B cell (primary cell): ENCODE measurements around the gene HHIPL1. TPM values are rescaled to one million over a fixed set of nuclear protein-coding genes. Genes with fewer than 3 reads are reported as not detected.

ENCODE experiments used
- ATAC-seq: fragments of 200-7000 bp; cut with Tn5 transposase; one replicate; pipeline ENCODE4 v1.10.0; 2021; ENCODE audit warnings: low read depth, mild to moderate bottlenecking, moderate number of reproducible peaks, moderate library complexity
- CTCF ChIA-PET: fragments of 350-600 bp; sonication (Branson Sonifier 250); formaldehyde crosslinking; loops from one replicate; lab custom pipeline; 2021; ENCODE audit warnings: antibody characterized with exemption, inconsistent platforms; lab: Charles Lee
- POLR2A ChIA-PET: fragments of 350-600 bp; sonication (Branson Sonifier 250); formaldehyde crosslinking; loops from one replicate; lab custom pipeline; 2021; ENCODE audit warnings: antibody characterized with exemption; lab: Charles Lee
- DNase-seq: peaks from one replicate; pipeline ENCODE4 v3.0.0; 2013
- H2AFZ ChIP-seq: 2 replicates; pipeline ENCODE4 v1.6.1; 2012; ENCODE audit warnings: mild to moderate bottlenecking, low read depth, low read length; ENCODE audit not compliant: insufficient read depth, poor library complexity, severe bottlenecking
- H3K27ac ChIP-seq, 2 donors: 1 replicate in 1 of 2; 2 replicates in 1 of 2; pipeline ENCODE4 v1.5.1; 2012 to 2013; ENCODE audit warnings: low read length in 2 of 2, mild to moderate bottlenecking in 2 of 2, moderate library complexity in 1 of 2
- H3K27me3 ChIP-seq, 4 experiments: fragments of 200-600 bp in 1 of 4; sonication (generic) in 1 of 4; replicated peaks in 1 of 4; 1 replicate in 2 of 4; 2 replicates in 2 of 4; pipeline versions ENCODE4 v1.6.1 to v1.7.0; 2013 to 2016; ENCODE audit warnings: low read length in 3 of 4, mild to moderate bottlenecking in 2 of 4, mixed read lengths in 1 of 4, moderate library complexity in 1 of 4; ENCODE audit not compliant: insufficient read depth in 4 of 4, control insufficient read depth in 3 of 4; ENCODE audit errors: control extremely low read depth in 1 of 4
- H3K36me3 ChIP-seq, 2 experiments: replicated peaks in 1 of 2; 1 replicate in 1 of 2; 2 replicates in 1 of 2; pipeline versions ENCODE4 v1.6.1 to v1.7.1; 2013; ENCODE audit warnings: low read length in 1 of 2; ENCODE audit not compliant: insufficient read depth in 2 of 2, control insufficient read depth in 1 of 2; ENCODE audit errors: control extremely low read depth in 1 of 2, extremely low read depth in 1 of 2
- H3K4me1 ChIP-seq, 2 donors: fragments of 200-600 bp in 1 of 2; sonication (generic) in 1 of 2; 1 replicate in 1 of 2; 2 replicates in 1 of 2; pipeline versions ENCODE4 v1.5.1 to v1.6.1; 2013 to 2017; ENCODE audit warnings: low read length in 2 of 2; ENCODE audit not compliant: control insufficient read depth in 2 of 2, insufficient read depth in 2 of 2
- H3K4me2 ChIP-seq: replicated peaks from 2 replicates; pipeline ENCODE3; 2012; ENCODE audit warnings: mild to moderate bottlenecking, low read depth, low read length; ENCODE audit not compliant: poor library complexity, severe bottlenecking
- H3K4me3 ChIP-seq, 5 experiments: fragments of 200-600 bp in 1 of 5; sonication (generic) in 1 of 5; 1 replicate in 3 of 5; 2 replicates in 2 of 5; pipeline versions ENCODE4 v1.5.1 to v1.7.0; 2011 to 2016; ENCODE audit warnings: low read length in 4 of 5, mild to moderate bottlenecking in 4 of 5, low read depth in 2 of 5, control low read depth in 1 of 5, moderate library complexity in 1 of 5; ENCODE audit not compliant: insufficient read depth in 1 of 5; ENCODE audit errors: control extremely low read depth in 1 of 5, extremely low read depth in 1 of 5
- H3K79me2 ChIP-seq: fragments of 200-600 bp; sonication (generic); one replicate; pipeline ENCODE4 v1.6.0; 2016; ENCODE audit warnings: low read length; ENCODE audit not compliant: control insufficient read depth, insufficient read depth
- H3K9ac ChIP-seq: fragments of 200-600 bp; sonication (generic); 2 replicates; pipeline ENCODE4 v1.6.1; 2017; ENCODE audit warnings: mild to moderate bottlenecking, low read length, moderate library complexity
- H3K9me3 ChIP-seq, 3 donors: one replicate each; pipeline versions ENCODE4 v1.6.1 to v1.7.1; 2013; ENCODE audit warnings: low read length in 2 of 3; ENCODE audit not compliant: control insufficient read depth in 2 of 3, insufficient read depth in 1 of 3; ENCODE audit errors: control extremely low read depth in 1 of 3
- H4K20me1 ChIP-seq: 2 replicates; pipeline ENCODE4 v1.6.0; 2012; ENCODE audit warnings: mild to moderate bottlenecking, low read length; ENCODE audit not compliant: insufficient read depth, control insufficient read depth, poor library complexity, severe bottlenecking
- H3K27ac Mint-ChIP-seq: one replicate; pipeline ENCODE4 v1.8.0; 2021; ENCODE audit warnings: mixed read lengths
- H3K27me3 Mint-ChIP-seq: one replicate; pipeline ENCODE4 v1.8.0; 2021; ENCODE audit warnings: mixed read lengths
- H3K4me1 Mint-ChIP-seq: one replicate; pipeline ENCODE4 v1.8.0; 2021; ENCODE audit warnings: mixed read lengths
- H3K4me3 Mint-ChIP-seq: one replicate; pipeline ENCODE4 v1.8.0; 2021; ENCODE audit warnings: mixed read lengths
- H3K9me3 Mint-ChIP-seq: one replicate; pipeline ENCODE4 v1.8.0; 2022; ENCODE audit warnings: mixed read lengths; ENCODE audit not compliant: insufficient read depth
- EZH2 ChIP-seq: IDR thresholded peaks from 2 replicates; pipeline ENCODE4 v1.6.1; 2012; ENCODE audit warnings: borderline replicate concordance, low read depth, mild to moderate bottlenecking, moderate library complexity, low read length; ENCODE audit not compliant: insufficient read depth, poor library complexity, severe bottlenecking
- WGBS: methylation state at CpG from one replicate; pipeline ENCODE4 v1.1.5; 2013; ENCODE audit warnings: missing lambda C conversion rate; ENCODE audit not compliant: insufficient coverage; 5-methylcytosine and 5-hydroxymethylcytosine counted together
- intact Hi-C: fragments of 100-400 bp; cut with micrococcal nuclease; formaldehyde crosslinking; loops from one replicate; pipeline ENCODE4 v1.10.0; 2022
- polyA plus RNA-seq: library from polyadenylated mRNA; depleted of rRNA; stranded (reverse); fragments of >200 nt; gene quantifications from 2 replicates; pipeline ENCODE4 v1.2.3, GENCODE V29; 2012
- total RNA-seq, 2 donors: library from RNA; stranded (reverse); fragments of 120-200 nt in 1 of 2; gene quantifications; 1 replicate in 1 of 2; 2 replicates in 1 of 2; pipeline versions ENCODE4 v1.2.3 to v1.2.4, GENCODE V29; 2013 to 2022
- TF ChIP-seq, protein P1 (sequence below): fragments of 200-600 bp; IDR thresholded peaks from one replicate; pipeline ENCODE4 v1.8.0; 2022; ENCODE audit warnings: antibody characterized with exemption, mild to moderate bottlenecking

HHIPL1 gene
- total and polyA plus RNA-seq, 2 donors (not counting 1 experiment from before 2014, with no cell fraction given), result not detected

DNA sequence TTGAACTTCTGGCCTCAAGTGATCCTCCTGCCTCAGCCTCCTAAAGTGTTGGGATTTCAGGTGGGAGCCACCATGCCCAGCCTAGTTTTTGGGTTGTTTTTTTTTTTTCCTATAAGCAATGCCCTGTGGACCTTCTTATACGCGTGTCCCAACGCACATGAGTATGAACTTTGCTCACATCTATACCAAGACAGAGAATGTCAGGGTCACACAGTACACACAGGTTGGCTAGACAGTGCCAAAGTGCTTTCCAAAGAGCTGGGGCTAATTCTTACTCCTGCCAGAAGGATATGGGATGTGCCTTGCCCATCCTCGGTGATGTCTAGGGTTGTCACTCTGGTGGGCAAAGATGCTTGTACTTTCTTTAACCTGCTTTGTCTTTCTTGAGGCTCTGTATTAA, 33.3 kb upstream of the HHIPL1 start:
- Histone ChIP-seq H3K4me3 (no peak overlapping the region), H4K20me1 (no peaks in the 10 kb centered on the region), H2AFZ (no peak overlapping the region), H3K4me1 (no peaks in the 10 kb centered on the region), H3K9me3 (no peaks in the 10 kb centered on the region), H3K4me2 (no peak overlapping the region), H3K36me3 (no peaks in the 10 kb centered on the region), H3K9ac (no peak overlapping the region), H3K79me2 (no peaks in the 10 kb centered on the region), H3K27me3 (peaks cover 0 to 7% (median 0%) of the 10 kb centered on the region in 4 experiments), H3K27ac (no peak overlapping the region)
- DNase-seq (no peak), ATAC-seq (no peak)
- Mint-ChIP-seq H3K27ac (no peak overlapping the region), H3K4me3 (no peak overlapping the region), H3K27me3 (peaks cover 13% of the 10 kb centered on the region), H3K9me3 (no peaks in the 10 kb centered on the region), H3K4me1 (no peaks in the 10 kb centered on the region)
- WGBS, result no CpG with 5 or more reads among the region's 4 CpGs
- CTCF ChIA-PET, result no interaction called here
- TF ChIP-seq EZH2, result no peak
- TF ChIP-seq, protein P1, sequence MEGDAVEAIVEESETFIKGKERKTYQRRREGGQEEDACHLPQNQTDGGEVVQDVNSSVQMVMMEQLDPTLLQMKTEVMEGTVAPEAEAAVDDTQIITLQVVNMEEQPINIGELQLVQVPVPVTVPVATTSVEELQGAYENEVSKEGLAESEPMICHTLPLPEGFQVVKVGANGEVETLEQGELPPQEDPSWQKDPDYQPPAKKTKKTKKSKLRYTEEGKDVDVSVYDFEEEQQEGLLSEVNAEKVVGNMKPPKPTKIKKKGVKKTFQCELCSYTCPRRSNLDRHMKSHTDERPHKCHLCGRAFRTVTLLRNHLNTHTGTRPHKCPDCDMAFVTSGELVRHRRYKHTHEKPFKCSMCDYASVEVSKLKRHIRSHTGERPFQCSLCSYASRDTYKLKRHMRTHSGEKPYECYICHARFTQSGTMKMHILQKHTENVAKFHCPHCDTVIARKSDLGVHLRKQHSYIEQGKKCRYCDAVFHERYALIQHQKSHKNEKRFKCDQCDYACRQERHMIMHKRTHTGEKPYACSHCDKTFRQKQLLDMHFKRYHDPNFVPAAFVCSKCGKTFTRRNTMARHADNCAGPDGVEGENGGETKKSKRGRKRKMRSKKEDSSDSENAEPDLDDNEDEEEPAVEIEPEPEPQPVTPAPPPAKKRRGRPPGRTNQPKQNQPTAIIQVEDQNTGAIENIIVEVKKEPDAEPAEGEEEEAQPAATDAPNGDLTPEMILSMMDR, result no peak
- POLR2A ChIA-PET, result no interaction called here
- intact Hi-C loops, result no loop called here

DNA sequence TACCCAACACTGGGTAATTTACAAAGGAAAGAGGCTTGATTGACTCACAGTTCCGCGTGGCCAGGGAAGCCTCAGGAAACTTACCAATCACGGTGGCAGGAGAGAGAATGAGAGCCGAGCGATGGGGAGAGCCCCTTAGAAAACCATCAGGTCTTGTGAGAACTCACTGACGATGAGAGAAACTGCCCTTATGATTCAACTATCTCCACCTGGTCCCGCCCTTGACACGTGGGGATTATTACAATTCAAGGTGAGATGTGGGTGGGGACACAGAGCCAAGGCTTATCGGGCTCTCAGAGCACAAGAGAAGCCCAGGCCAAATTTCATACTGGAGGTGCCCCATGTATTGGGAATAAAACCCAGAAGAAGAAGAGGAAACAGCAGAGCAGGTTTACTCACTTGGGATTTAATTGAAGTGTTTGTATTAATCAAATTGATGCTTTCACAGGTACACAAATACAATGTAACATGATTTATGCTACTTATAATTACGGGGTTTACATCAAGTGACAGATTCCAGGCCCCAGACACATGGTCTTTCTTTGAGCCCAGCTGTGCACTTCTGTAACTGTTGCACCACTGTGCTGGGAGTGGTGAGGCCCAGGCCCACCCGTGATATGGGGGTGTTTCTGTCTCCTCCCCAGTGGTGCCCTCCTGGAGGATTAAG, 32.7 kb upstream of the HHIPL1 start:
- Histone ChIP-seq H3K9me3 (no peaks in the 10 kb centered on the region), H3K4me1 (no peaks in the 10 kb centered on the region), H3K27me3 (peaks cover 0 to 12% (median 0%) of the 10 kb centered on the region in 4 experiments), H3K9ac (no peak overlapping the region), H3K4me2 (no peak overlapping the region), H3K27ac (no peak overlapping the region), H2AFZ (no peak overlapping the region), H3K36me3 (no peaks in the 10 kb centered on the region), H3K79me2 (no peaks in the 10 kb centered on the region), H3K4me3 (no peak overlapping the region), H4K20me1 (no peaks in the 10 kb centered on the region)
- DNase-seq (no peak), ATAC-seq (no peak)
- WGBS, result 81% methylated on average over 7 of the region's 11 CpGs
- Mint-ChIP-seq H3K4me1 (no peaks in the 10 kb centered on the region), H3K9me3 (no peaks in the 10 kb centered on the region), H3K27ac (no peak overlapping the region), H3K27me3 (peaks cover 18% of the 10 kb centered on the region), H3K4me3 (no peak overlapping the region)
- POLR2A ChIA-PET, result no interaction called here
- CTCF ChIA-PET, result no interaction called here
- TF ChIP-seq EZH2, result no peak
- TF ChIP-seq, protein P1, result no peak
- intact Hi-C loops, result no loop called here
